ENCODE results near the gene ACBD6. TPM values are rescaled to one million over a fixed set of nuclear protein-coding genes. Genes with fewer than 3 reads are reported as not detected.

The ACBD6 gene
- total RNA-seq, 2 donors from 2014 or later, result 43.2 to 54.5 TPM

- Histone ChIP-seq H3K4me3 (ENCODE audit: low read length) (no peak overlapping the region), H3K9ac (ENCODE audit: extremely low read depth, low read length, poor library complexity, severe bottlenecking) (no peak overlapping the region), H3K9me3 (ENCODE audit: control insufficient read depth, low read length) (no peaks in the 10 kb centered on the region), H3K36me3 (ENCODE audit: control insufficient read depth, insufficient read depth, low read length) (peaks cover 3% of the 10 kb centered on the region), H3K4me1 (ENCODE audit: control insufficient read depth, insufficient read depth, low read length) (no peaks in the 10 kb centered on the region), H3K27ac (ENCODE audit: low read depth, low read length) (no peak overlapping the region), H3K27me3 (ENCODE audit: control insufficient read depth, insufficient read depth, low read length, poor library complexity, severe bottlenecking) (no peaks in the 10 kb centered on the region)
- DNase-seq, result no peak
- Mint-ChIP-seq H3K36me3 (ENCODE audit: low read depth) (peaks cover 27% of the 10 kb centered on the region), H3K27ac (no peak overlapping the region), H3K4me3 (no peak overlapping the region), H3K27me3 (ENCODE audit: insufficient read depth) (no peaks in the 10 kb centered on the region), H3K4me1 (no peaks in the 10 kb centered on the region), H3K9me3 (no peaks in the 10 kb centered on the region)
- TF ChIP-seq, protein P1, sequence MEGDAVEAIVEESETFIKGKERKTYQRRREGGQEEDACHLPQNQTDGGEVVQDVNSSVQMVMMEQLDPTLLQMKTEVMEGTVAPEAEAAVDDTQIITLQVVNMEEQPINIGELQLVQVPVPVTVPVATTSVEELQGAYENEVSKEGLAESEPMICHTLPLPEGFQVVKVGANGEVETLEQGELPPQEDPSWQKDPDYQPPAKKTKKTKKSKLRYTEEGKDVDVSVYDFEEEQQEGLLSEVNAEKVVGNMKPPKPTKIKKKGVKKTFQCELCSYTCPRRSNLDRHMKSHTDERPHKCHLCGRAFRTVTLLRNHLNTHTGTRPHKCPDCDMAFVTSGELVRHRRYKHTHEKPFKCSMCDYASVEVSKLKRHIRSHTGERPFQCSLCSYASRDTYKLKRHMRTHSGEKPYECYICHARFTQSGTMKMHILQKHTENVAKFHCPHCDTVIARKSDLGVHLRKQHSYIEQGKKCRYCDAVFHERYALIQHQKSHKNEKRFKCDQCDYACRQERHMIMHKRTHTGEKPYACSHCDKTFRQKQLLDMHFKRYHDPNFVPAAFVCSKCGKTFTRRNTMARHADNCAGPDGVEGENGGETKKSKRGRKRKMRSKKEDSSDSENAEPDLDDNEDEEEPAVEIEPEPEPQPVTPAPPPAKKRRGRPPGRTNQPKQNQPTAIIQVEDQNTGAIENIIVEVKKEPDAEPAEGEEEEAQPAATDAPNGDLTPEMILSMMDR (conservative IDR thresholded peaks at IDR 0.05), result no peak
- 76 to 86% methylated on average over 2 to 4 of the region's 4 CpGs for WGBS, 2 experiments (ENCODE audit: insufficient coverage in 1 of 2, insufficient read length in 1 of 2)
These were observed 105.2 kb downstream of the ACBD6 start for GRCh38 chr1:180397175-180397574.

DNA sequence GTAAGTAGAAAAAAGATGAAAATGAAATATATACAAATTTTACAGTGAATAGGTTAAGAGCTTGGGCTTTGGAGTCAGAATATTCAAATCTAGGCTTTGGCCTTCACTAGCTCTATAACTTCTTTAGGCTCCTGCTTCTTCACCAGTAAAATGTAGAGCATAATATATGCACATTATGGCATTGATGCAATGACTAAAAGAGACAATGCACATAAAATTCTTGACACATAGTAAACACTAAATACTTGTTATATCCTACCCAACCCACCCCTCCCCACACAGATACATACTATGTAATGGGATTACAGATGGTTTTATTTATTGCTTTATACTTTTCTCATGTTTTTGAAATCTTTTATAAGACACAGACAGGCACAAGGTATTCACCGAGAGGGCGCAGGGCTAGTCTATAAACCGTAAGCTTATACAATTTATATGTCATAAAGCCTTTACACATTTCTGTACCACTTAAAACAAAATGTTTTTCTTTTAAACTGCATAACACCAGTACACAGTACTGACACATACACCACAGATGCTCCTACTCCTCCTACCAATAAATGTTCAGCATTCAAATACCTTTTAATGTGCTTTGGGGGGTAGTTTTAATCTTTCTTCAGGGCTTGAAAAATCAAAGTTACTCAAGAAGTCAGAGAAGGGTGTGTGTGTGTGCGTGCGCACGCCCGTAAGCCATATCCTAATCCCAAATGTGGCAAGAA is 109.8 kb downstream of the ACBD6 start:
- H3K27ac ChIP-seq (ENCODE audit: low read depth, low read length), result no peak overlapping the region
- H3K4me1 ChIP-seq (ENCODE audit: control insufficient read depth, insufficient read depth, low read length), result no peaks in the 10 kb centered on the region
- peaks cover 4% of the 10 kb centered on the region for H3K9me3 ChIP-seq (ENCODE audit: control insufficient read depth, low read length)
- no peak overlapping the region for H3K9ac ChIP-seq (ENCODE audit: extremely low read depth, low read length, poor library complexity, severe bottlenecking)
- Mint-ChIP-seq H3K4me3 (no peak overlapping the region), H3K27ac (no peak overlapping the region), H3K36me3 (ENCODE audit: low read depth) (peaks cover 36% of the 10 kb centered on the region), H3K27me3 (ENCODE audit: insufficient read depth) (no peaks in the 10 kb centered on the region), H3K4me1 (no peaks in the 10 kb centered on the region), H3K9me3 (peaks cover 8% of the 10 kb centered on the region)
- WGBS, 2 experiments (ENCODE audit: insufficient coverage in 1 of 2, insufficient read length in 1 of 2), result 93 to 95% methylated on average over 3 to 7 of the region's 7 CpGs
- no peak overlapping the region for H3K4me3 ChIP-seq (ENCODE audit: low read length)
- no peak for DNase-seq
- no peaks in the 10 kb centered on the region for H3K27me3 ChIP-seq (ENCODE audit: control insufficient read depth, insufficient read depth, low read length, poor library complexity, severe bottlenecking)
- TF ChIP-seq, protein P1 (conservative IDR thresholded peaks at IDR 0.05), result no peak
- peaks cover 3% of the 10 kb centered on the region for H3K36me3 ChIP-seq (ENCODE audit: control insufficient read depth, insufficient read depth, low read length)

DNA sequence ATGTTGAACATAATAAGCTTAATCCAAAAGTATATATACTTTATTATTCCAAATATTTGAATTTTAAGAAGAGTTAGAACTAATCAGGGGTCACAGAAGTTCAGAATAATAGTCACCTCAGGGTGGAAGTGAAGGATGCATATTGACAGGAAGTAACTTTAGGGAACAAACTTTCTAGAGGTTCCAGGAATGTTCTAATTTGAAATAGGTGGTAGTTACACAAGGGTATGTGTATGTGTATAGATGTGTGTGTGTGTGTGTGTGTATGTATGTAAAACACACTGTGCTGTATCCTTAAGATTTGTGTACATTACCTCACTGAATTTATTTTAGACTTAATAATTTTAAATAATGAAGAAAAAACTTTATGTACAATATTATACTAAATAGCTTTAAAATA is 110.4 kb downstream of the ACBD6 start:
- no peak for DNase-seq
- H3K27me3 ChIP-seq (ENCODE audit: control insufficient read depth, insufficient read depth, low read length, poor library complexity, severe bottlenecking), result no peaks in the 10 kb centered on the region
- TF ChIP-seq, protein P1 (conservative IDR thresholded peaks at IDR 0.05), result no peak
- H3K27me3 Mint-ChIP-seq (ENCODE audit: insufficient read depth), result no peaks in the 10 kb centered on the region
- no peaks in the 10 kb centered on the region for H3K4me1 Mint-ChIP-seq
- no peak overlapping the region for H3K9ac ChIP-seq (ENCODE audit: extremely low read depth, low read length, poor library complexity, severe bottlenecking)
- H3K36me3 Mint-ChIP-seq (ENCODE audit: low read depth), result peaks cover 39% of the 10 kb centered on the region
- peaks cover 4% of the 10 kb centered on the region for H3K9me3 ChIP-seq (ENCODE audit: control insufficient read depth, low read length)
- H3K27ac Mint-ChIP-seq, result no peak overlapping the region
- no peak overlapping the region for H3K4me3 ChIP-seq (ENCODE audit: low read length)
- H3K4me1 ChIP-seq (ENCODE audit: control insufficient read depth, insufficient read depth, low read length), result no peaks in the 10 kb centered on the region
- H3K27ac ChIP-seq (ENCODE audit: low read depth, low read length), result no peak overlapping the region
- H3K4me3 Mint-ChIP-seq, result no peak overlapping the region
- H3K36me3 ChIP-seq (ENCODE audit: control insufficient read depth, insufficient read depth, low read length), result peaks cover 3% of the 10 kb centered on the region
- peaks cover 12% of the 10 kb centered on the region for H3K9me3 Mint-ChIP-seq

Data from endodermal cell (in vitro differentiated cells).